ENCODE results near the gene PAN3.

GRCh38 chr13:28128926-28129325 is 9.4 kb upstream of the PAN3 start:
- TF ChIP-seq ZNF8 (CRISPR knock-in tag; IDR thresholded peaks at IDR 0.05) (no peak), ZFP3 (CRISPR knock-in tag; IDR thresholded peaks at IDR 0.05) (no peak), ZFP30 (CRISPR knock-in tag; IDR thresholded peaks at IDR 0.05) (no peak), SNAI2 (CRISPR knock-in tag; IDR thresholded peaks at IDR 0.05) (no peak), TOX (CRISPR knock-in tag; IDR thresholded peaks at IDR 0.05; ENCODE audit: borderline replicate concordance) (no peak), PATZ1 (CRISPR knock-in tag; IDR thresholded peaks at IDR 0.05; ENCODE audit: borderline replicate concordance) (no peak), ZNF70 (CRISPR knock-in tag; IDR thresholded peaks at IDR 0.05) (no peak), ZC3H10 (CRISPR knock-in tag; IDR thresholded peaks at IDR 0.05) (no peak)
- TF ChIP-seq, protein P1, sequence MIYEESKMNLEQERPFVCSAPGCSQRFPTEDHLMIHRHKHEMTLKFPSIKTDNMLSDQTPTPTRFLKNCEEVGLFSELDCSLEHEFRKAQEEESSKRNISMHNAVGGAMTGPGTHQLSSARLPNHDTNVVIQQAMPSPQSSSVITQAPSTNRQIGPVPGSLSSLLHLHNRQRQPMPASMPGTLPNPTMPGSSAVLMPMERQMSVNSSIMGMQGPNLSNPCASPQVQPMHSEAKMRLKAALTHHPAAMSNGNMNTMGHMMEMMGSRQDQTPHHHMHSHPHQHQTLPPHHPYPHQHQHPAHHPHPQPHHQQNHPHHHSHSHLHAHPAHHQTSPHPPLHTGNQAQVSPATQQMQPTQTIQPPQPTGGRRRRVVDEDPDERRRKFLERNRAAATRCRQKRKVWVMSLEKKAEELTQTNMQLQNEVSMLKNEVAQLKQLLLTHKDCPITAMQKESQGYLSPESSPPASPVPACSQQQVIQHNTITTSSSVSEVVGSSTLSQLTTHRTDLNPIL (CRISPR knock-in tag; IDR thresholded peaks at IDR 0.05; ENCODE audit: low read depth) = no peak

Measured in SK-N-SH treated with all-trans-retinoic acid at 6 μM for 48 hours (cell line).